Smooth muscle cell (in vitro differentiated cells): ENCODE data around the gene RER1. TPM values are rescaled to one million over a fixed set of nuclear protein-coding genes. Genes with fewer than 3 reads are reported as not detected.

Experiments used
- DNase-seq: peaks from one replicate; lab custom pipeline; 2025; ENCODE audit not compliant: unreplicated experiment; lab: John Stamatoyannopoulos, UW
- H2AFZ ChIP-seq: fragments of 200-600 bp; sonication (generic); 2 replicates; pipeline ENCODE4 v1.6.0; 2016; ENCODE audit warnings: antibody characterized with exemption, low read depth, mild to moderate bottlenecking
- H3F3A ChIP-seq: fragments of 200-600 bp; sonication (generic); 2 replicates; pipeline ENCODE4 v1.6.0; 2017; ENCODE audit warnings: antibody characterized with exemption, low read depth
- H3K27ac ChIP-seq: fragments of 200-600 bp; sonication (generic); 2 replicates; pipeline ENCODE4 v1.5.1; 2016; ENCODE audit warnings: low read depth, mild to moderate bottlenecking
- H3K27me3 ChIP-seq: fragments of 200-600 bp; sonication (generic); 2 replicates; pipeline ENCODE4 v1.6.1; 2016; ENCODE audit warnings: low read depth, mild to moderate bottlenecking
- H3K36me3 ChIP-seq: fragments of 200-600 bp; sonication (generic); 2 replicates; pipeline ENCODE4 v1.5.1; 2016; ENCODE audit warnings: low read depth
- H3K4me1 ChIP-seq: fragments of 200-600 bp; sonication (generic); 2 replicates; pipeline ENCODE4 v1.5.1; 2016; ENCODE audit warnings: low read depth
- H3K4me2 ChIP-seq: fragments of 200-600 bp; sonication (generic); 2 replicates; pipeline ENCODE4 v1.6.0; 2016; ENCODE audit warnings: mild to moderate bottlenecking
- H3K4me3 ChIP-seq: fragments of 200-600 bp; sonication (generic); 2 replicates; pipeline ENCODE4 v1.5.1; 2016; ENCODE audit warnings: mild to moderate bottlenecking
- H3K79me2 ChIP-seq: fragments of 200-600 bp; sonication (generic); 2 replicates; pipeline ENCODE4 v1.6.0; 2016; ENCODE audit warnings: low read depth, mild to moderate bottlenecking
- H3K9ac ChIP-seq: fragments of 200-600 bp; sonication (generic); 2 replicates; pipeline ENCODE4 v1.6.0; 2016; ENCODE audit warnings: low read depth
- H3K9me3 ChIP-seq: fragments of 200-600 bp; sonication (generic); replicated peaks from 2 replicates; pipeline ENCODE4 v1.5.1; 2016; ENCODE audit warnings: low read depth
- H4K20me1 ChIP-seq: fragments of 200-600 bp; sonication (generic); 2 replicates; pipeline ENCODE4 v1.6.0; 2016; ENCODE audit warnings: low read depth
- CTCF ChIP-seq: fragments of 200-600 bp; sonication (generic); IDR thresholded peaks from 2 replicates; pipeline ENCODE4 v1.5.1; 2017; ENCODE audit warnings: borderline replicate concordance, mild to moderate bottlenecking, antibody characterized with exemption; ENCODE audit not compliant: insufficient read depth, poor library complexity, severe bottlenecking
- WGBS: methylation state at CpG from one replicate; pipeline ENCODE4 v1.1.7; 2016; ENCODE audit warnings: low lambda C conversion rate; 5-methylcytosine and 5-hydroxymethylcytosine counted together
- polyA plus RNA-seq: library from polyadenylated mRNA; unstranded; fragments of >200 nt; fragmentation: Nextera tagmentation; extraction: Ambion mirVana; gene quantifications from 2 replicates; pipeline ENCODE4 v1.2.1, GENCODE V29; 2016
- total RNA-seq: library from RNA; depleted of rRNA; stranded (reverse); fragments of >200 nt; gene quantifications from 2 replicates; pipeline ENCODE4 v1.2.3, GENCODE V29; 2014

RER1 gene
- total and polyA plus RNA-seq, 2 experiments from 2014 or later, result 101 to 269 TPM

GRCh38 chr1:2358072-2358471 is 33.6 kb upstream of the RER1 start:
- Histone ChIP-seq H3K4me3 (no peak overlapping the region), H3K79me2 (no peaks in the 10 kb centered on the region), H3K4me2 (no peak overlapping the region), H3K9me3 (no peaks in the 10 kb centered on the region), H4K20me1 (no peaks in the 10 kb centered on the region), H3K9ac (no peak overlapping the region), H3K27me3 (no peaks in the 10 kb centered on the region), H3K4me1 (no peaks in the 10 kb centered on the region), H2AFZ (no peak overlapping the region), H3K27ac (no peak overlapping the region), H3K36me3 (no peaks in the 10 kb centered on the region), H3F3A (no peaks in the 10 kb centered on the region)
- DNase-seq, result no peak
- no peak for TF ChIP-seq CTCF
- 95% methylated on average over 11 of the region's 13 CpGs for WGBS

GRCh38 chr1:2358651-2359640 is 32.7 kb upstream of the RER1 start:
- no peak for DNase-seq
- Histone ChIP-seq H3K27me3 (no peaks in the 10 kb centered on the region), H3K79me2 (no peaks in the 10 kb centered on the region), H3K27ac (no peak overlapping the region), H3K9me3 (no peaks in the 10 kb centered on the region), H3K4me2 (no peak overlapping the region), H2AFZ (no peak overlapping the region), H3K4me3 (no peak overlapping the region), H4K20me1 (no peaks in the 10 kb centered on the region), H3K4me1 (no peaks in the 10 kb centered on the region), H3K36me3 (no peaks in the 10 kb centered on the region), H3F3A (no peaks in the 10 kb centered on the region), H3K9ac (no peak overlapping the region)
- no peak for TF ChIP-seq CTCF
- WGBS, result 86% methylated on average over 23 of the region's 24 CpGs

- WGBS, result 91% methylated on average over 11 of the region's 11 CpGs
- TF ChIP-seq CTCF, result no peak
- no peaks in the 10 kb centered on the region for H3K36me3 ChIP-seq
- no peak overlapping the region for H3K27ac ChIP-seq
- H2AFZ ChIP-seq, result no peak overlapping the region
- H3K9ac ChIP-seq, result no peak overlapping the region
- H3K79me2 ChIP-seq, result no peaks in the 10 kb centered on the region
- no peaks in the 10 kb centered on the region for H4K20me1 ChIP-seq
- no peaks in the 10 kb centered on the region for H3K4me1 ChIP-seq
- H3K4me2 ChIP-seq, result no peak overlapping the region
- no peak overlapping the region for H3K4me3 ChIP-seq
- H3K9me3 ChIP-seq, result no peaks in the 10 kb centered on the region
- no peaks in the 10 kb centered on the region for H3F3A ChIP-seq
- H3K27me3 ChIP-seq, result no peaks in the 10 kb centered on the region
- DNase-seq, result no peak
Observed at GRCh38 chr1:2360588-2361364, 30.9 kb upstream of the RER1 start.
